ENCODE data around the gene CNNM4. TPM values are rescaled to one million over a fixed set of nuclear protein-coding genes. Genes with fewer than 3 reads are reported as not detected.

Gene CNNM4
- total RNA-seq, 1 donor from 2014 or later, result 15.5 TPM

GRCh38 chr2:96801005-96801785 is 40.5 kb downstream of the CNNM4 start:
- Histone ChIP-seq H3K79me2 (ENCODE audit: low read depth) (no peaks in the 10 kb centered on the region), H3K27me3 (no peaks in the 10 kb centered on the region), H4K20me1 (ENCODE audit: low read depth) (peaks cover 12% of the 10 kb centered on the region), H3K4me2 (no peak overlapping the region), H3K4me1 (peaks cover 4% of the 10 kb centered on the region), H3K9ac (no peak overlapping the region), H2AFZ (replicated peaks) (no peak overlapping the region), H3K27ac (no peak overlapping the region), H3K36me3 (peaks cover 3% of the 10 kb centered on the region), H3K4me3 (no peak overlapping the region), H3F3A (ENCODE audit: low read depth) (peaks cover 23% of the 10 kb centered on the region), H3K9me3 (ENCODE audit: low read depth) (no peaks in the 10 kb centered on the region)
- peak; percentile 80 for DNase-seq (ENCODE audit: low spot score)
- H3K4me3 Mint-ChIP-seq, result no peak overlapping the region
- H3K9me3 Mint-ChIP-seq, result no peaks in the 10 kb centered on the region
- H3K36me3 Mint-ChIP-seq, result peaks cover 3% of the 10 kb centered on the region
- TF ChIP-seq EZH2phosphoT487 (IDR thresholded peaks at IDR 0.05), result no peak
- no peak for TF ChIP-seq EZH2 (IDR thresholded peaks at IDR 0.05)
- peak; percentile 81 for TF ChIP-seq CTCF (IDR thresholded peaks at IDR 0.05)
- peaks cover 4% of the 10 kb centered on the region for H3K27me3 Mint-ChIP-seq (ENCODE audit: insufficient read depth, low read depth)
- H3K27ac Mint-ChIP-seq, result no peak overlapping the region
- H3K4me1 Mint-ChIP-seq, result peaks cover 4% of the 10 kb centered on the region

- DNase-seq (ENCODE audit: low spot score), result no peak
- no peak for TF ChIP-seq EZH2 (IDR thresholded peaks at IDR 0.05)
- TF ChIP-seq EZH2phosphoT487 (IDR thresholded peaks at IDR 0.05), result no peak
- no peak for TF ChIP-seq CTCF (IDR thresholded peaks at IDR 0.05)
- Histone ChIP-seq H2AFZ (replicated peaks) (no peak overlapping the region), H3K27ac (no peak overlapping the region), H3K36me3 (peaks cover 3% of the 10 kb centered on the region), H3K9me3 (ENCODE audit: low read depth) (no peaks in the 10 kb centered on the region), H3K4me3 (no peak overlapping the region), H3K79me2 (ENCODE audit: low read depth) (no peaks in the 10 kb centered on the region), H3K27me3 (no peaks in the 10 kb centered on the region), H3K4me2 (no peak overlapping the region), H3K9ac (no peak overlapping the region), H4K20me1 (ENCODE audit: low read depth) (peaks cover 12% of the 10 kb centered on the region), H3K4me1 (peaks cover 4% of the 10 kb centered on the region), H3F3A (ENCODE audit: low read depth) (peaks cover 23% of the 10 kb centered on the region)
- Mint-ChIP-seq H3K4me1 (peaks cover 8% of the 10 kb centered on the region), H3K9me3 (no peaks in the 10 kb centered on the region), H3K27me3 (ENCODE audit: insufficient read depth, low read depth) (peaks cover 2% of the 10 kb centered on the region), H3K36me3 (peaks cover 3% of the 10 kb centered on the region), H3K27ac (no peak overlapping the region), H3K4me3 (no peak overlapping the region)
These were observed 41.3 kb downstream of the CNNM4 start for GRCh38 chr2:96801786-96802595.

GRCh38 chr2:96802721-96803120 is 42.0 kb downstream of the CNNM4 start:
- Histone ChIP-seq H3K4me1 (peaks cover 4% of the 10 kb centered on the region), H3K27me3 (no peaks in the 10 kb centered on the region), H3K79me2 (ENCODE audit: low read depth) (no peaks in the 10 kb centered on the region), H2AFZ (replicated peaks) (no peak overlapping the region), H3K4me2 (no peak overlapping the region), H3K9ac (no peak overlapping the region), H3K4me3 (no peak overlapping the region), H3K27ac (no peak overlapping the region), H4K20me1 (ENCODE audit: low read depth) (peaks cover 12% of the 10 kb centered on the region), H3K9me3 (ENCODE audit: low read depth) (no peaks in the 10 kb centered on the region), H3K36me3 (peaks cover 3% of the 10 kb centered on the region), H3F3A (ENCODE audit: low read depth) (peaks cover 23% of the 10 kb centered on the region)
- Mint-ChIP-seq H3K27ac (no peak overlapping the region), H3K4me1 (peaks cover 8% of the 10 kb centered on the region), H3K27me3 (ENCODE audit: insufficient read depth, low read depth) (peaks cover 2% of the 10 kb centered on the region), H3K4me3 (no peak overlapping the region), H3K9me3 (no peaks in the 10 kb centered on the region), H3K36me3 (peaks cover 3% of the 10 kb centered on the region)
- no peak for DNase-seq (ENCODE audit: low spot score)
- TF ChIP-seq CTCF (IDR thresholded peaks at IDR 0.05) (no peak), EZH2phosphoT487 (IDR thresholded peaks at IDR 0.05) (no peak), EZH2 (IDR thresholded peaks at IDR 0.05) (no peak)
